Limb (tissue), 2 donors: ENCODE measurements around the gene C1orf21.

Experiments
- DNase-seq, 2 donors: peaks; one replicate each; pipeline ENCODE4 v3.0.0-alpha.2; 2016; ENCODE audit errors: extremely low spot score in 2 of 2

The C1orf21 gene

DNA sequence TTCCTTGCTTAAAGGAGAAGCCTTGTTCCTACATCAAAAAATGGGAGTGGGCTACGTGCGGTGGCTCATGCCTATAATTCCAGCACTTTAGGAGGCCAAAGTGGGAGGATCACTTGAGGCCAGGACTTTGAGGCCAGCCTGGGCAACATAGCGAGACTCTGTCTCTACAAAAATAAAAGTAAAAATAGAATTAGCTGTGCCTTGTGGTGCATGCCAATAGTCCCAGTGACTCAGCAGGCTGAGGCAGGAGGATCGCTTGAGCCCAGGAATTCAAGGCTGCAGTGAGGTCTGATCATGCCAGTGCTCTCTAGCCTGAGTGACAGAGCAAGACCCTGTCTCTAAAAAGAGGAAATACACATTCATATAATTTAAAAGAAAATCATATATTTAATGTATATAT, 127.1 kb downstream of the C1orf21 start:
- no peak for DNase-seq

DNA sequence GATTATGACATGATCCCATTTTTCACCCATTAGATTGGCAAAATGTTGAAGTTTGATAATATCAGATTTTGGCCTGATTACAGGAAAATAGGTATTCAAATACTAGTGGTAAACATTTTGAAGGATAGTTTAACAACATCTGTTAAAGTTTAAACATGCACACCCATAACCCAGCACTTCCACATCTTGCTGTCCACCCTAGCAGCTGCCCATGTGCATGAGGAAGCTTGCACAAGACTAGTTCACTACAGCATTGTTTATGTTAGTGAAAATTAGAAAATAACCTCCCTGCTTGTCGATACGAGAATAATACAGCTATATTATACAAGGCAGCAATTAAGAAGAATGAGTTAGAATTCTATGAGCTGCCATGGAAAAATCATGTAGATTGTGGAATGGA, 127.6 kb downstream of the C1orf21 start:
- no peak for DNase-seq

DNA sequence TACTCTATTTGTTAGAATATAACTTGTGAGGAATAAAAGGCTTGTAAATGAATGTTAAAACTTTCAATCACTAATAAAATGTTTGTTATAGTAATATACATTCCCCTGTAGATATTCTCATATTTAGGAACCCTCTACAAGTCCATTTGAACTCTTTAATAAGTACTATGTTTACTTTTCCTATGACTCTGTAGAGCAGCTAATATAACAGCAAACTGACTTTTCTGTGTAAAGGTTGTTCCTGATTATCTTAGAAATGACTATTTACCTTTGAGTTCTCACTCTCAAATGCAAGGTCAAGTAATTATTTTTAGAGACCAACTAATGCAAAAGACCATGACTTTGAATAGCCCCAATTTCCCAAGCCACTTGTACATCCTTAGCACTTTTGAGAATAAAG, 130.3 kb downstream of the C1orf21 start:
- no peak for DNase-seq

DNA sequence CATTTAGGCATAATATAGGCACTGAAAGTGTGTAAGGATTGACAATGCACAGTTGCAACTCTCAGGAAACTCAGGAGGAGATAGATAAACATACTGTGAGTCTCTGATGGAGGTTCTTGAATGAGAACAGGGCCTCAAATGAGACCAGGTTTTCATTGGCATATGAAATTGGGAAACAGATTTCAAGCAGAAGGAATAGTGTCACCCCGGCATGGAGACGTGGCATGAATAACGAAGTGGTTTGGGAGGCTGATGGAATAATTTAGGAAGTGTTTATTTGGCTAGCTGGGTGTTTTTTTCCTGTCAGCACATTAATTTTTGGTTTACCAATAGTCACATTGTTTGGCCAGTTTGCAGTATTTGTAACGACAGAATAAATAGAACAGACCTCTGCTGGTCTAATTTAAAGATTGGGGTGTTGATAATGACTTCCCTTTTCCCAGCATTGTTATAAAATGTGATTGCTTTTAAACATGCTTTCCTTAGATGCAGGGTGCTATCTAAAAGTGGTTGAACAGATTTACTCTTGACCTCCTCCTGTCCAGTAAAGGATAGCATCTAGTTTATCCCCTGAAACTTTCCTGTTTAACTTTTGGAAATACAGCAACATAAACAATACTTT, 132.0 kb downstream of the C1orf21 start:
- DNase-seq = no peak

DNA sequence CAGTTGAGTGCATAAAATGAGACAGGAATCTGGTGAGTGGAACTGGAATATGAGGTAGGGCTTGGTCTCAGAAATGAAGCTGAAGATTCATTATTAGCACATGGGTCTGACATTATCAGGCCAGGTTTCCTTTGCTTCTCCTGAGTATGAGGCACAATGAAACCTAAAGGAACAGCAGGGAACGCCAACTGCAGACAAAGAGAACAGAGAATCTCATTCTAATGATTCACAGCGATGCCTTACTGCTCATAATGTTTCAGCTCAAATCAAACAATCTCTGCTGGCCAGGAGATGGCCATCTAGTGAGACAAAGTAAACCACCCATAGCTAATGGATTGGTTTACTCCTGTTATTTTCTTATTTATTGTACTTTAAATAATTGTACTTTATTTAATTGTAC, 133.5 kb downstream of the C1orf21 start:
- DNase-seq = no peak

DNA sequence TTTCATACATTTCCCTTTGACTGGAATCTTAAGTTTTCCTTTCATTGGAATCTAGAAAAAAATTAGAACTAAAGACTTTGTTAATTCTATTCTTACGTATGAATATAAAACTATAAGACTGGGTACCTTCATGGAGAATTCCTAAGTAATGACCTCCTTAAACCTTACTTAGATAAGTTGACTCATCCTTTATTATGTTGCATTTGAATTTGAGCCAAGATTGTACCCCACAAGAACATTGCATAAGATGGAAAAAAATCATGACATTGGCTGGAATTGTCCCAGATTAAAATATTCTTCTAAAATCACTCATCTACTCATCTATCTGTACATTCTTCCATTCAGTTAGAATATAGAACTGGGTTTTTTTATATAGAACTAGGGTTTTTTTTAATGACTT, 137.4 kb downstream of the C1orf21 start:
- DNase-seq = no peak

DNA sequence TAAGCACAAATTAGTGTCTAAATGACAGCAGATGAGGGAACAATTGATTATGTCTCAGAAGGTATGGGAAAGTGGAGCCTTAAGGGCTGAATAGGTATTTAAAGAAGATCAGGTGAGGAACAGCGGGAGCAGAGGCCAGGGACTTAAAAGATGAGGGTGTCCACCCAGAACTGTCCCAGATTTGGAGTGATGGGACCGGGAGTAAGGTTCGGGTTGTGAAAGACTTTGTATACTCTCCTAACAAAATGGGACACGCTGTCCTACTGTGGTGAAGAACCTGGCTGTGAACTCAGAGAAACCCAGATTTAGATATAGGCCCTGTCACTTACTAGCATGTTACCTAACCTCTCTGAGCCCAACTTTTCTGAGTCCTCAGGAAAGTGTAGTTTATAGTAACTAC, 140.6 kb downstream of the C1orf21 start:
- no peak for DNase-seq

DNA sequence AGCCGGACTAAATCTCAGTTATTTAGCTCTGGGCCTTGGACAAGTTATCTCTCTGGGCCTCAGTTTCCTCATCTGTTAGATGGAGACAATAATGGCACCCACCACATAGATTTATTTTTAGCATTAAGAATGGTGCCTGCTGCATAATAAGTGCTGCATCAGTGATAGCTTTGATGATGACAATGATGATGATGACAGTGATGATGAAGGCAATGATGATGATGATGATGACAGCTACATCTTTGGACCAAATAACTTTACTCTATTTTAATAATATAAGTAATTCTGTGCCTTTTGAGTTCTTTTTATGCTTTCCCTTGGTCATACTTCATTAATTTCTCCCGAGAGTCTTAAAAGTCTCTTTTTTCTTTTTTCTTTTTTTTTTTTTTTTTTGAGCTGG, 143.4 kb downstream of the C1orf21 start:
- DNase-seq = no peak

DNA sequence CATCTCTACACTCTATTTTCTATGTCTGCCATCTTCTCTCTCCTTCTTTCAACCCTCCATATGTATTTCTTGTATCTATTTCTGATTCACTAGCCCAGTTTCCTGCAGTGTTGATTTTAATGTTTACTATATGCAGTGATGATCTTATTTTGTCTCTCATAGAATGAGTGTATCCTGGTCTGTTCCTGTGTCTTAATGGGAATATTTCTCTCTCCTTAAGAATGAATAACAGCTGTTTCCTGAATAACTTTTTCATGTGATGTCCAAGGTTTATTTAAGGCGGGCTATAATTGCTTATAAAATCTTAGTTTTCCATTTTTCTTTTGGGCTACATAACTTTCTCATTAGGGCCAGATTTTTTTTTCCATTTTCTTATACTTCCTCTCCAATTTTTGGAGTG, 144.5 kb downstream of the C1orf21 start:
- no peak for DNase-seq

DNA sequence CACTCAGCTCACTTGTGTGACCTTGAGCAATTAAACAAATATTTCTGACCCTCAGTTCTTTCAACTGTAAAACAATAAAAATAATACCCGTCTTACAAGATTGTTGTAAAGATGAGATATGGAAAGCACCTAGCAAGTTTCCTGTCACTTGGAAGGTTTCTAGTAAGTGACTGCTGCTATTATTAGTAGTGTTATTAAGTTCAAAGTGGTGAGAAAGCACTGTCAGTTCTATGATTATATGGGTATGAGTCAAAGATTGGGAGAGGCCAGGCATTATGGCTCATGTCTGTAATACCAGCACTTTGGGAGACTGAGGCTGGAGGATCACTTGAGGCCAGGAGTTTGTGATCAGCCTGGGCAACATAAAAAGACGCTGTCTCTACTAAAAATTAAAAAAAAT, 145.4 kb downstream of the C1orf21 start:
- DNase-seq = no peak

DNA sequence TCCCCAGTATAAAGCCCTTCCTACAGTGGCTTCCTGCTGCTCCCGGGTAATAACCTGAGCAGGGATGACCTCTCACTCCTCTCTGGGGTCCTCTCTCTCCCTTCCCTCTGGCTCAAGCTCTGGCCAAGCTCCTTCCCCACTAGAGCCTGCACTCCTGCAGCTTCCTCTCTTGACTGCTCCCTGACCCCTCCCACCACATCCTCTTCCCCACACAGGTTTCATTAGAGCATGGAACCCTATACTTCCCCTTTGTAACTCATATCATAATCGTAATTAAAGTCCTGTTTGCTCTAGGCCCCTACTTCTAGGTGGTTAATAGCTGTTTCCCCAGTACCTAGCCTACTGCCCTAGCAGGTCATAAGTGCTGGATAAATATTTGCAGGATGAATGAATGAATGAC, 146.2 kb downstream of the C1orf21 start:
- DNase-seq = no peak

DNA sequence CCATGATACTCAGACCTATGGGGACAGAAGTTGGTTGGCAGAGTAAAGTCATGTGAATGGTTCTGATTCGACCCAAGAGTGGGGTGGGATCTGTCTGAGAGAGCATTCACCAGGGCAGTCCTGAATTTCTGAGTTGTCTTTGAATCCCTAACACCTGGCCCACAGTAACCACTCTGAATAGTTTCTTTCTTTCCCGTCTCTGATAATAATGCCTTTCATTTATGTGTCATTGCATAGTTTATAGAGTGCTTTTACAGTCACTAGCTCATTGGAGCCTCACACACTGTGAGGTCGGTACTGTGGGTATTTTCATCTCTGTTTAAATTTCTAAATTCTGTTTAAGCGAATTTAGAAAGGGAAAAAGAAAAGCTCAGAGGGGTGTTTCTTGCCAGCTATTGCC, 147.1 kb downstream of the C1orf21 start:
- DNase-seq = no peak

DNA sequence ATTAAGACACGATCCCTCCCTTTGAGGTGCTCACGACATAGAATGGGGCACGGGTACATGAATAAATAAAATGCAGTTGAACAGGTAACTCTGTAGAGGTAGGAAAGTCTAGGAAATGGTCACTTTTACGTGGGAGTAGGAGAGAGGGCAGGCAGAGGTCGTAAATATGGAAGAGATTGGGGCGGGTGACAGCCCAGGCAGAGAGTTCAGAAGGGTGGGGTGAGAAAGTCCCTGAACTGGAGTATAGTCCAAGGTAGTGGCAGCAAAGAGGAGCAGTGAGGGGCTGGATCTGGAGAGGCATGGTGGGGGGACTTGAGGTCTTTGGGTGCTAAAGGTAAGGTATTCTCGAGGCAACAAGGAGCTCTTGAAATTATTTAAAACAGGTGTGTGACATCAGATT, 147.9 kb downstream of the C1orf21 start:
- no peak for DNase-seq

DNA sequence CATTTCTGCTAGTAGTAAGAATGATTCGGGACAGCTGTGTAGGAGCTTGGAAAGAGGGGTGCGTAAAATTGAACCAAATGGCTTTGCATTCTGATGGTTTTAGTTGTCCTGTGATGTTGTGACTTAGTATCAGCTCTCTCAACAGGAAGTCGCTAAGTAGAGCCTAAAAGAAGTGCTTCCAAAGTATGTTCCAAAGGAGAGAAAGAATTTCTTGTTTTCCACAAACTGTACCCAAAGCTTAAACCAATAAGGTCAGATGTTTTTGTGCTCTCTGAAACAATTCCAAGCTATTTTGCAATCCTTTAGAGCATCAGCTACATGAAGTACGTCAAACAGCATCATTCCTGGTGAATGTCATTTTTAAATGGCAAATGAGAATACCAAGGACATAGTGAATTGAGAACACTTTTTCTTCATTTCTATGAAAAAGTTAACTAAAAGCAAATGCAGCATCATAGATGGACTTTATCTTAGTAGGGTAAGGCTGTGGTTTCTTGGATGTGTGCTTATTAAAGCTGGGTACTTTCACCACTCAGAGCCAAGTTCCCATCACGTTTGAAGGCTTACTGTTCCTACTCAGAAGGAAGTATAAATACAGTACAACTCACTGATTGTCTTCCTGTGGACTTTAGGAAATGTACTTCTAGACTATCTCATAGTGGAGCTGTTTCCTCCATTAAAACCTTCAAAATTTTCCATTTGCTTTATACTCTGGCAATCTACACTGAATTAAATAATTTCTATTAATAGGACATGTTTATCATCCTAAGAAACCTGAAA, 148.6 kb downstream of the C1orf21 start:
- peak in 1 of 2 donors; percentile 64 for DNase-seq

DNA sequence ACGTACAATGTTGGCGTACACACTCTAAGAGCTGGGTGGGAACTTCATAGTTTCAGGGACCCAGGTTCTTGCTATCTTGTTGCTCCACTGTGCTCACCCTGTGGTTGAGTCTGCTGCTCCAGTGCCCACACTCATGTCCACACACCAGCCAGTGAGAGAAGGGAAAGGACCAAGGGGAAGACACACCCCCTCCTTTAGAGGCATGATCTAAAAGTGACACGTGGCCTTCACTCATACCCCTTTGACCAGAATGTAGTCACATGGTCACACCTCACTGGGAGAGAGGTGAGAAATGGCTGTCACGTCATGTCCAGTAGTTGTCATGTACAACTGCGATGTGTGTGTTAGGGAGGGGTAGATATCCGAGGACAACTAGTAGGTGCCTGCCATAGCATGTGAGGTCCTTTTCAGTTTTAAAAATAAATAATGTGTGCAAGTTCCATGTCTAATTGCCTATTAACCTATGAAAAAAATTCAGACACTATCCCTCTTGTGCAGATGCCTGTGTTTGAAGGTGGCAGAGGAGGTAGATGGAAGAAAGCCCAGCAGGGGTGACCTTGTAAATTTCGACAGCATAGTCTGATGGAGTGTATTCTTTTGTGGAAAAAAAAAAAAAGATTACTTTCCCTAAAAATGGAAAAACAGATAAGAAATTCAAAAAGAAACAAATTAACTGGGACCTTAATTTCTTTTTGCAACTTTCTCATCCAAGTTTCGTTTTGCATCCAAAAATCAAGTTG, 149.6 kb downstream of the C1orf21 start:
- DNase-seq = no peak

DNA sequence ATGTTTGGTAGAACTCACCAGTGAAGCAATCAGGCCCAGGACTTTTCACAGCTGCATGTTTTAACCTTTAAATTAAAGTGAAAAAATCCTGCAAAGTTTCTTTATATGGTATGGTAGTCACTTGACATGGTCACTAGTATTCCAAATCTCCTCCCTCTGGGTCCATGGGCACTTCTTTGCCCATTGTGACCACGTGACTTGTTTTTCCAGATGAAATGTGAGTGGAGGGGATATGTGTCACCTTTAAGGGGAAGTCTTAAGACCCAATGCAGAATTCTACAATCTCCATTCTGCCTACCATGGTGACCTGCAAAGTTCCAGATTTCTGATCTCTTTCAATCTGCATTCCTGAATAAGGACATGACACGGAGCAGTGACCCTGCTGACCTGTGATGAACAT, 152.8 kb downstream of the C1orf21 start:
- DNase-seq = no peak

DNA sequence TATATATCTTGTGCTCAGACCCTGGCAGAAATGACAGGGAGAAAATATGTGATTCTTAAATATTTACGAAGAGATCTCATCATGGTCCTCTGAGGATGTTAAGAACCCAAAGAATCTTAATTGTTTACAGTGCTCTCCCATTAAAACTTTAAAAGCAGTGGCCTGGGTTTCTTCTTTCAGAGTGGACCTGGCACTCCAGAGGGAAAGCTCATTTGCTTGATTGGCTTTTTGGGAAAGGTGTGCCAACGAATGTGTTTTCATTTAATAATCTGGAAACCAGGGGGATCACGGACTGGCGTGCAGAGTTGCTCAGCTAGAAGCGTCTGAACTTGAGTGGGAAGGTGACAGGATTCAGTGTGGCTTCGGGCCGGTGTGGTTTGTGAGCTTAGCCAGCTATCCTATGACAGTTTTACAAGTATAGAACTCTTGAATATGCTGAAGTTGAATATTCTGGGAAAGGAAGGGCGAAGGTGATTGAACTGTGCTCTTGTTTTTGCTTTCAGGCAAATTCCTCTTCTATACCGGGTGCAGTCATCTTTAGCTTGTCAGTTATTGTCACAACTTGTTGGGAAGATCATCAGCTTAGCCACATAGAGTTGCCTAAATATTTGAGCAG, 154.8 kb downstream of the C1orf21 start:
- DNase-seq = no peak

DNA sequence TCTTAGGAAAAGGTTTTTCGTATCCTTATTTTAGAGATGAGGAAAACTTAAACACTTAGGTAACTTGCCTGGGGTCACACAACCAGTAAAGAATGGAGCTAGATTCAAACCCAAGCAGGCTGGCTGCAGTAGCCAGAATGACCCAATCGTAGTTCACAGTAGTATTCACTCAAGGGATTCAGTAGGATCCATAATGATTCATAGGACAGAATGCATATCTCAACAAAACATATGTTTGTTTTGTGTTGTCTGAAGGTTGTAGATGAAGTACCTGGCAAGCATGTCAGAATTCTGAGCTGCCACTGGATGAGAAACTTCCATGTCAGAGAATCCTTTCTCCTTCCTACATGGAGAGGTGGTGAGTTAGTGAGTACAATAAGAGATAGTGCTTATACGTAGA, 155.5 kb downstream of the C1orf21 start:
- no peak for DNase-seq

DNA sequence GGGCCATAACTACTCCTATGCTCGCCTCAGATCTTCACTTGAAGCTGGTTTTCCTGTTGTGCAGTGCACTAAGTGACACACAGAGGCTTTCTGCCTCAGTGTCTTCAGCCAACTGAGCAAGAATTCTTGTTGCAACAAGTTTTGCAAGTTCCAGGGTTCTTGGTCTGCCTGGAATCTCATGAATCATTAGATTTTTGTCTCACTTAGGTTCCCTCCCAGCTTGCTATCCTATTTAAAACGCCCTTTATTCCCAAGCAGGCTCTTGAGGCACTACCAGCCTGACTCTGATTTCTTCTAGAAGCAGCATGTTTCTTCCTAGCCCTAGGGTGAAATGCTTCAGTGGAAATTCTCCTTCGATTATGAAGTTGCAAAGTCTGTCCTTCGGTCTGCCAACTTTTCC, 158.8 kb downstream of the C1orf21 start:
- DNase-seq = no peak

DNA sequence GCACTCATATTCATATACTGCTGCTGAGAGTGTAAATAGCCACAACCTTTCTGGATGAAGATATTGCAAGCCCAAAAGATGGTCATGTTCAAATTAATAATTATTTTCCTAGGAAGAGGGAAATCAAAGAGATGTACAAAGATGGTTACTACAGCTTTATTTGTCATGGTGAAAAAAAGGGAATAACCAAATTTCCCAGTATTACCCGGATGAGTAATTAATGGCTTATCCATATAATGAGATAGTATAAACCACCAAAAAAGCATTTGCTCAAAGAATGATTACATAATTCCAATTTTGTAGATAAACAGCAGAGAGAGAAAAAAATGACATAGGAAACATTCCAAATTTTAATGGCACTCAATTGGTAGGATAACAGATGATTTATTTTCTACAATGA, 165.6 kb downstream of the C1orf21 start:
- DNase-seq = no peak

DNA sequence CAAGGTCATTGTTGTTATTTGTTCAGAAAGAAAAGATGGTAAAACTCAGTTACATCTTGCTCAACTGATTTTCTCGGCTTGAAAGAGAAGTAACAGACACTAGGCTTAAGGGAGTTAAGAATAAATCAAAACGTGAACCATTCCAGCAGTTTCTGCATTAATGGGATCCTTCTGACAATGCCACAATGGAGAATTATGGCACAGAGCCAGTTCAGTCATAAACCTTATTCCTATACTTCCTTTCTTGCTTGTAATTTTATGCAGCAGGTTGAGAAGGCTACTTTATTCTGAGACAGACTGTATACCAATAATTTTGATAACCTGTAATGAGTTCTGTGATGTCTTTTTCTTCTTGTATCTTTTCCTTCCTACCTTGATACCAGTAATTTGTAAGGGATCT, 167.0 kb downstream of the C1orf21 start:
- no peak for DNase-seq
